ENCODE results near the gene CATSPERZ. TPM values are rescaled to one million over a fixed set of nuclear protein-coding genes. Genes with fewer than 3 reads are reported as not detected.
A peak's percentile ranks its signal among the peaks of the same experiment; 100 is the strongest.

The CATSPERZ gene
- total RNA-seq, 6 experiments from 2014 or later = not detected

GRCh38 chr11:64318766-64319761 is 18.9 kb downstream of the CATSPERZ start:
- no peak for TF ChIP-seq CTCF (IDR thresholded peaks at IDR 0.05)
- Histone ChIP-seq H3K27me3 (no peaks in the 10 kb centered on the region), H3K27ac (peak overlapping the region in 2 of 3 donors; percentile 97 to 99), H3K4me1 (peaks cover 0 to 15% (median 7%) of the 10 kb centered on the region in 4 donors), H3K4me3 (peak overlapping the region; percentile 86 to 94 (median 93)), H3K9me3 (no peaks in the 10 kb centered on the region), H3K36me3 (peaks cover 0 to 16% (median 8%) of the 10 kb centered on the region in 4 donors)
- 16% methylated on average over 18 of the region's 19 CpGs for WGBS (ENCODE audit: insufficient coverage, low coverage, low lambda C conversion rate, missing lambda C conversion rate)
- ATAC-seq (no peak), DNase-seq (peak in 1 of 3 donors; percentile 59)
- intact Hi-C loops (cut with DNase I) = no loop called here

- ATAC-seq (no peak), DNase-seq (no peak)
- peaks cover 0 to 1% (median under 1%) of the 10 kb centered on the region in 4 donors for H3K36me3 ChIP-seq
- no peak overlapping the region for H3K4me3 ChIP-seq
- TF ChIP-seq POLR2A (IDR thresholded peaks at IDR 0.05) = no peak
- TF ChIP-seq CTCF (IDR thresholded peaks at IDR 0.05) = no peak
- peaks cover 0 to 15% (median 7%) of the 10 kb centered on the region in 4 donors for H3K4me1 ChIP-seq
- intact Hi-C loops (cut with DNase I) = no loop called here
- 93% methylated on average over 6 of the region's 7 CpGs for WGBS (ENCODE audit: insufficient coverage, low coverage, low lambda C conversion rate, missing lambda C conversion rate)
- no peaks in the 10 kb centered on the region for H3K27me3 ChIP-seq
- H3K9me3 ChIP-seq = no peaks in the 10 kb centered on the region
- no peak overlapping the region for H3K27ac ChIP-seq
Measured at GRCh38 chr11:64320556-64320955, 20.4 kb downstream of the CATSPERZ start.

- H3K4me1 ChIP-seq = peaks cover 0 to 13% (median 7%) of the 10 kb centered on the region in 4 donors
- H3K4me3 ChIP-seq = no peak overlapping the region
- no peak for TF ChIP-seq POLR2A (IDR thresholded peaks at IDR 0.05)
- TF ChIP-seq CTCF (IDR thresholded peaks at IDR 0.05) = no peak
- no peak for DNase-seq
- no peaks in the 10 kb centered on the region for H3K27me3 ChIP-seq
- intact Hi-C loops (cut with DNase I) = no loop called here
- 91% methylated on average over 5 of the region's 5 CpGs for WGBS (ENCODE audit: insufficient coverage, low coverage, low lambda C conversion rate, missing lambda C conversion rate)
- no peaks in the 10 kb centered on the region for H3K9me3 ChIP-seq
- no peak overlapping the region for H3K27ac ChIP-seq
- no peaks in the 10 kb centered on the region for H3K36me3 ChIP-seq
- no peak for ATAC-seq
Measured at GRCh38 chr11:64321026-64321425, 20.9 kb downstream of the CATSPERZ start.

GRCh38 chr11:64321533-64321932 is 21.4 kb downstream of the CATSPERZ start:
- intact Hi-C loops (cut with DNase I) = no loop called here
- no peaks in the 10 kb centered on the region for H3K36me3 ChIP-seq
- no peak overlapping the region for H3K4me3 ChIP-seq
- 89% methylated on average over 4 of the region's 5 CpGs for WGBS (ENCODE audit: insufficient coverage, low coverage, low lambda C conversion rate, missing lambda C conversion rate)
- no peak for TF ChIP-seq POLR2A (IDR thresholded peaks at IDR 0.05)
- no peak for TF ChIP-seq CTCF (IDR thresholded peaks at IDR 0.05)
- H3K27me3 ChIP-seq = no peaks in the 10 kb centered on the region
- DNase-seq (no peak), ATAC-seq (no peak)
- peaks cover 0 to 8% (median 4%) of the 10 kb centered on the region in 4 donors for H3K4me1 ChIP-seq
- no peak overlapping the region for H3K27ac ChIP-seq
- no peaks in the 10 kb centered on the region for H3K9me3 ChIP-seq

Data from right lobe of liver (tissue), 6 donors.